OCI-LY3 (cell line): Measurements from ENCODE around the gene NOTCH3.

Source experiments
- EZH2phosphoT487 ChIP-seq: fragments of 200-600 bp; shearing (Covaris generic); IDR thresholded peaks from 2 replicates; pipeline ENCODE4 v1.6.1; 2018; ENCODE audit warnings: antibody characterized with exemption, mixed run types, low read depth
- TF ChIP-seq, protein P1 (sequence below): fragments of 200-600, 300-600 bp; sonication (generic); IDR thresholded peaks from 2 replicates; pipeline ENCODE4 v1.5.1; 2014; ENCODE audit warnings: antibody characterized with exemption, low read length, low read depth

DNA sequence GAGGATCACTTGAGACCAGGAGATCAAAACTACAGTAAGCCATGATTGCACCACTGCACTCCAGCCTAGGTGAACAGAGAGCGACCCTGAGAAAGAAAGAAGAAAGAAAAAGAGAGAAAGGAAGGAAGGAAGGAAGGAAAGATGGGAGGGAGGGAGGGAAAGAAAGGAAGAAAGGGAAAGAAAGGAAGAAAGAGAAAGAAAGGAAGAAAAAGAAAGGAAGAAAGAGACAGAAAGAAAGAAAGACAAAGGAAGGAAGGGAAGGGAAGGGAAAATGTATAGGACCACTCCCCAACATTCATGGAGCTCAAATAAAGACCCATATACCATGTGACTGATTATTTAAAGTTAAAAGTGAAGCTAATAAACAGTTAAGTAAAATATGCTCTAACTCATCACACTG lies 53.7 kb downstream of the NOTCH3 start:
- TF ChIP-seq, protein P1, sequence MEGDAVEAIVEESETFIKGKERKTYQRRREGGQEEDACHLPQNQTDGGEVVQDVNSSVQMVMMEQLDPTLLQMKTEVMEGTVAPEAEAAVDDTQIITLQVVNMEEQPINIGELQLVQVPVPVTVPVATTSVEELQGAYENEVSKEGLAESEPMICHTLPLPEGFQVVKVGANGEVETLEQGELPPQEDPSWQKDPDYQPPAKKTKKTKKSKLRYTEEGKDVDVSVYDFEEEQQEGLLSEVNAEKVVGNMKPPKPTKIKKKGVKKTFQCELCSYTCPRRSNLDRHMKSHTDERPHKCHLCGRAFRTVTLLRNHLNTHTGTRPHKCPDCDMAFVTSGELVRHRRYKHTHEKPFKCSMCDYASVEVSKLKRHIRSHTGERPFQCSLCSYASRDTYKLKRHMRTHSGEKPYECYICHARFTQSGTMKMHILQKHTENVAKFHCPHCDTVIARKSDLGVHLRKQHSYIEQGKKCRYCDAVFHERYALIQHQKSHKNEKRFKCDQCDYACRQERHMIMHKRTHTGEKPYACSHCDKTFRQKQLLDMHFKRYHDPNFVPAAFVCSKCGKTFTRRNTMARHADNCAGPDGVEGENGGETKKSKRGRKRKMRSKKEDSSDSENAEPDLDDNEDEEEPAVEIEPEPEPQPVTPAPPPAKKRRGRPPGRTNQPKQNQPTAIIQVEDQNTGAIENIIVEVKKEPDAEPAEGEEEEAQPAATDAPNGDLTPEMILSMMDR: no peak
- TF ChIP-seq EZH2phosphoT487: no peak
